Activated CD4-positive, alpha-beta memory T cell treated with anti-CD3 and anti-CD28 coated beads, Interleukin-2, amount 10 ng/mL, durations not matched to agents 7 days and 5 days (primary cell): ENCODE results near the gene RECK. TPM values are rescaled to one million over a fixed set of nuclear protein-coding genes. Genes with fewer than 3 reads are reported as not detected.

ENCODE experiments used
- CTCF ChIA-PET: fragments of 350-600 bp; sonication (Branson Sonifier 250); formaldehyde crosslinking; loops from one replicate; lab custom pipeline; 2021; ENCODE audit warnings: antibody characterized with exemption, inconsistent platforms; lab: Charles Lee
- POLR2A ChIA-PET: fragments of 350-600 bp; sonication (Branson Sonifier 250); formaldehyde crosslinking; loops from one replicate; lab custom pipeline; 2021; ENCODE audit warnings: antibody characterized with exemption; lab: Charles Lee
- DNase-seq: peaks from one replicate; pipeline ENCODE4 v3.0.0-alpha.2; 2020
- H3K27ac Mint-ChIP-seq: one replicate; pipeline ENCODE4 v1.8.0; 2021; ENCODE audit warnings: mild to moderate bottlenecking, mixed read lengths
- H3K27me3 Mint-ChIP-seq: one replicate; pipeline ENCODE4 v1.8.0; 2021; ENCODE audit warnings: mixed read lengths
- H3K36me3 Mint-ChIP-seq: one replicate; pipeline ENCODE4 v1.8.0; 2021; ENCODE audit warnings: low read depth, mixed read lengths
- H3K4me1 Mint-ChIP-seq: one replicate; pipeline ENCODE4 v1.8.0; 2021; ENCODE audit warnings: mixed read lengths
- H3K4me3 Mint-ChIP-seq: one replicate; pipeline ENCODE4 v1.8.0; 2021; ENCODE audit warnings: mild to moderate bottlenecking, mixed read lengths
- H3K9me3 Mint-ChIP-seq: one replicate; pipeline ENCODE4 v1.8.0; 2021; ENCODE audit warnings: mixed read lengths
- total RNA-seq, 2 experiments: library from RNA; stranded (reverse); gene quantifications; one replicate each; pipeline ENCODE4 v1.2.3, GENCODE V29; 2021

The RECK gene
- total RNA-seq, 2 experiments from 2014 or later, result 7.4 to 8.1 TPM

- H3K27ac Mint-ChIP-seq, result no peak within 1 kb of the TSS
- no peak within 1 kb of the TSS for H3K4me3 Mint-ChIP-seq
- CTCF ChIA-PET, result interaction anchor here (1.3 to 10.1 kb wide), 4 partner anchors 22 to 160 kb away, joined by 3 to 325 read pairs (median 18); partner anchors contain the start of gene CLTA
- H3K9me3 Mint-ChIP-seq, result no peaks in the 10 kb centered on the region
- no peaks in the 10 kb centered on the region for H3K36me3 Mint-ChIP-seq
- H3K27me3 Mint-ChIP-seq, result peaks cover 14% of the 10 kb centered on the region
- no peak for DNase-seq
- peaks cover 12% of the 10 kb centered on the region for H3K4me1 Mint-ChIP-seq
- POLR2A ChIA-PET, result interaction anchor here (0.7 to 4.8 kb wide), 3 partner anchors 18 to 76 kb away, joined by 3 to 44 read pairs (median 4); partner anchors contain the start of gene CLTA
Measured at GRCh38 chr9:36169166-36169565, 132.5 kb downstream of the RECK start, which contains the start of gene CCIN. Gene CCIN (plus strand): TSS chr9:36169388. CDS start chr9:36169503, 115 bp downstream.

- H3K27me3 Mint-ChIP-seq, result peaks cover 14% of the 10 kb centered on the region
- ChIA-PET POLR2A (interaction anchor here (0.7 to 4.8 kb wide), 3 partner anchors 19 to 77 kb away, joined by 3 to 44 read pairs (median 4); partner anchors contain the start of gene CLTA), CTCF (interaction anchor here (1.3 to 10.1 kb wide), 3 partner anchors 21 to 161 kb away, joined by 4 to 325 read pairs (median 33); partner anchors contain the start of gene CLTA)
- H3K4me1 Mint-ChIP-seq, result peaks cover 14% of the 10 kb centered on the region
- no peak overlapping the region for H3K27ac Mint-ChIP-seq
- H3K4me3 Mint-ChIP-seq, result no peak overlapping the region
- DNase-seq, result no peak
- H3K9me3 Mint-ChIP-seq, result no peaks in the 10 kb centered on the region
- H3K36me3 Mint-ChIP-seq, result no peaks in the 10 kb centered on the region
Measured at GRCh38 chr9:36169708-36170107, 133.0 kb downstream of the RECK start.

GRCh38 chr9:36170531-36170930, 133.8 kb downstream of the RECK start:
- H3K4me3 Mint-ChIP-seq, result no peak overlapping the region

GRCh38 chr9:36173861-36174260, 137.1 kb downstream of the RECK start:
- POLR2A ChIA-PET, result interaction anchor here (1.1 kb wide), 1 partner anchor 17 kb away, joined by 3 read pairs; the partner anchor contains the start of gene CLTA
- Mint-ChIP-seq H3K9me3 (no peaks in the 10 kb centered on the region), H3K27ac (no peak overlapping the region), H3K27me3 (peaks cover 8% of the 10 kb centered on the region), H3K4me3 (no peak overlapping the region), H3K4me1 (peaks cover 5% of the 10 kb centered on the region), H3K36me3 (no peaks in the 10 kb centered on the region)
- CTCF ChIA-PET, result no interaction called here
- no peak for DNase-seq

More at GRCh38 chr9:36170531-36170930, 133.8 kb downstream of the RECK start:
- ChIA-PET POLR2A (interaction anchor here (4.8 kb wide), 1 partner anchor 19 kb away, joined by 44 read pairs; the partner anchor contains the start of gene CLTA), CTCF (interaction anchor here (10.1 kb wide), 1 partner anchor 68 kb away, joined by 325 read pairs; no protein-coding TSS in a partner anchor)
- H3K9me3 Mint-ChIP-seq, result no peaks in the 10 kb centered on the region
- no peak for DNase-seq
- H3K27me3 Mint-ChIP-seq, result peaks cover 14% of the 10 kb centered on the region
- H3K4me1 Mint-ChIP-seq, result peaks cover 12% of the 10 kb centered on the region
- no peak overlapping the region for H3K27ac Mint-ChIP-seq
- no peaks in the 10 kb centered on the region for H3K36me3 Mint-ChIP-seq

Other genes starting within 250 kb of the RECK start
- gene NPR2, start 245.3 kb upstream of the RECK start, total RNA-seq, result 1 to 10 TPM; 7.7 to 8.5 TPM
- 1 to 10 TPM; 2.0 to 2.2 TPM for gene SPAG8, start 224.7 kb upstream of the RECK start, total RNA-seq
- 10 to 100 TPM; 77.8 to 79.2 TPM for gene HINT2, start 221.9 kb upstream of the RECK start, total RNA-seq
- gene FAM221B, start 208.2 kb upstream of the RECK start, total RNA-seq, result not detected
- 1 to 10 TPM; 3.1 to 3.2 TPM for gene TMEM8B, start 207.7 kb upstream of the RECK start, total RNA-seq
- not detected for gene OR13J1, start 166.5 kb upstream of the RECK start, total RNA-seq
- not detected for gene HRCT1, start 130.7 kb upstream of the RECK start, total RNA-seq
- not detected for gene SPAAR, start 127.4 kb upstream of the RECK start, total RNA-seq
- gene OR2S2, start 78.8 kb upstream of the RECK start, total RNA-seq, result not detected
- gene GLIPR2, start 99.8 kb downstream of the RECK start, total RNA-seq, result 10 to 100 TPM; 45.3 to 48.0 TPM
- under 1 TPM in 1 of 2 experiments, not detected in 1; 0.13 TPM for gene CCIN, start 132.5 kb downstream of the RECK start, total RNA-seq
- gene CLTA, start 154.0 kb downstream of the RECK start, total RNA-seq, result 100 to 1,000 TPM; 150 to 151 TPM
- 10 to 100 TPM; 22.0 to 23.0 TPM for gene GNE, start 221.5 kb downstream of the RECK start, total RNA-seq